Hepatocyte (in vitro differentiated cells): ENCODE data around the gene METTL24. TPM values are rescaled to one million over a fixed set of nuclear protein-coding genes. Genes with fewer than 3 reads are reported as not detected.
"Not testable (repeated sequence)": the region's sequence is repeated elsewhere in the genome, so short reads cannot be mapped to it uniquely, and the experiment has no call there.

Source experiments
- DNase-seq: peaks from one replicate; pipeline ENCODE4 v3.0.0-alpha.2; 2016; ENCODE audit warnings: low spot score
- H2AFZ ChIP-seq: fragments of 200-600 bp; sonication (generic); 2 replicates; pipeline ENCODE4 v1.6.0; 2016; ENCODE audit warnings: antibody characterized with exemption, mild to moderate bottlenecking
- H3K27ac ChIP-seq: fragments of 200-600 bp; sonication (generic); 2 replicates; pipeline ENCODE4 v1.5.1; 2016; ENCODE audit warnings: mild to moderate bottlenecking
- H3K27me3 ChIP-seq: fragments of 200-600 bp; sonication (generic); 2 replicates; pipeline ENCODE4 v1.6.1; 2016
- H3K36me3 ChIP-seq: fragments of 200-600 bp; sonication (generic); replicated peaks from 2 replicates; pipeline ENCODE4 v1.5.1; 2016; ENCODE audit warnings: low read depth; ENCODE audit not compliant: insufficient read depth
- H3K4me1 ChIP-seq: fragments of 200-600 bp; sonication (generic); 2 replicates; pipeline ENCODE4 v1.5.1; 2016; ENCODE audit warnings: mild to moderate bottlenecking, moderate library complexity; ENCODE audit not compliant: insufficient read depth
- H3K4me2 ChIP-seq: fragments of 200-600 bp; sonication (generic); 2 replicates; pipeline ENCODE4 v1.6.0; 2016
- H3K4me3 ChIP-seq: fragments of 200-600 bp; sonication (generic); 2 replicates; pipeline ENCODE4 v1.5.1; 2016; ENCODE audit warnings: mild to moderate bottlenecking
- H3K79me2 ChIP-seq: fragments of 200-600 bp; sonication (generic); 2 replicates; pipeline ENCODE4 v1.6.0; 2017; ENCODE audit warnings: mild to moderate bottlenecking
- H3K9me2 ChIP-seq: fragments of 200-600 bp; sonication (generic); replicated peaks from 2 replicates; pipeline ENCODE4 v1.6.0; 2017; ENCODE audit warnings: mild to moderate bottlenecking; ENCODE audit not compliant: insufficient read depth
- H3K9me3 ChIP-seq: fragments of 200-600 bp; sonication (generic); 2 replicates; pipeline ENCODE4 v1.5.1; 2016; ENCODE audit warnings: low read depth, mild to moderate bottlenecking
- H4K20me1 ChIP-seq: fragments of 200-600 bp; sonication (generic); 2 replicates; pipeline ENCODE4 v1.6.0; 2016; ENCODE audit warnings: mild to moderate bottlenecking; ENCODE audit not compliant: insufficient read depth, poor library complexity, severe bottlenecking
- EZH2 ChIP-seq: fragments of 200-600 bp; sonication (generic); IDR thresholded peaks from 2 replicates; pipeline ENCODE4 v1.6.1; 2016; ENCODE audit warnings: antibody characterized with exemption, mild to moderate bottlenecking, borderline replicate concordance
- EZH2phosphoT487 ChIP-seq: fragments of 200-600 bp; sonication (generic); IDR thresholded peaks from one replicate; pipeline ENCODE4 v1.6.1; 2018; ENCODE audit warnings: antibody characterized with exemption, mild to moderate bottlenecking, low read depth, moderate library complexity; ENCODE audit not compliant: unreplicated experiment, severe bottlenecking
- WGBS: methylation state at CpG from one replicate; pipeline ENCODE4 v1.1.6; 2016; ENCODE audit warnings: low lambda C conversion rate; ENCODE audit errors: missing lambda C conversion rate; 5-methylcytosine and 5-hydroxymethylcytosine counted together
- polyA plus RNA-seq: library from polyadenylated mRNA; unstranded; fragments of >200 nt; fragmentation: Nextera tagmentation; extraction: Ambion mirVana; gene quantifications from 2 replicates; pipeline ENCODE4 v1.2.1, GENCODE V29; 2016
- total RNA-seq: library from RNA; depleted of rRNA; stranded (reverse); fragments of >200 nt; gene quantifications from 2 replicates; pipeline ENCODE4 v1.2.3, GENCODE V29; 2014
- TF ChIP-seq, protein P1 (sequence below): fragments of 200-600 bp; sonication (generic); IDR thresholded peaks from 2 replicates; pipeline ENCODE4 v1.5.1; 2016; ENCODE audit warnings: antibody characterized with exemption, mild to moderate bottlenecking; ENCODE audit not compliant: poor library complexity

The METTL24 gene
- total and polyA plus RNA-seq, 2 experiments from 2014 or later: 2.2 to 5.7 TPM

DNA sequence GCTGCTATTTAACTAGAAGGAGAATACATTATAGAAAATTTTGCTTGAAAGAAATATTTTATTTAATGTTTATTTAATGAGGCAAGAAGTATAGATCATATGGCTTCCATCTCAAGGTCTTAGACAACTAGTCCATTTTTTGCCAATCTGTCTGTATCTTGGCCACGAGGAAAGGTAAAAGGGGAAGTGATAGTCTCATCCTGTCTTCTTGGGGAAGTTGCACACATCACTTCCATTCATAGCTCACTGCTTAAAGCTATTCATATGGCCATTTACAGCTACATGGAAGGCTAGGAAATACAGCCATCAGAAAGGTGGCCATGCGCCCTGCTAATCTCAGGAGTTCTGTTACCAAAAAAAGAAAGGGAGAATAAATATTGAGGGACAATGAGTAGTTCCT lies 50.8 kb downstream of the METTL24 start:
- Histone ChIP-seq H3K4me3 (no peak overlapping the region), H3K4me2 (no peak overlapping the region), H4K20me1 (no peaks in the 10 kb centered on the region), H3K27ac (no peak overlapping the region), H3K27me3 (no peaks in the 10 kb centered on the region), H3K36me3 (no peaks in the 10 kb centered on the region), H3K79me2 (no peaks in the 10 kb centered on the region), H3K9me3 (no peaks in the 10 kb centered on the region), H3K4me1 (no peaks in the 10 kb centered on the region), H3K9me2 (no peaks in the 10 kb centered on the region), H2AFZ (no peak overlapping the region)
- 89% methylated on average over 2 of the region's 2 CpGs for WGBS
- TF ChIP-seq, protein P1, sequence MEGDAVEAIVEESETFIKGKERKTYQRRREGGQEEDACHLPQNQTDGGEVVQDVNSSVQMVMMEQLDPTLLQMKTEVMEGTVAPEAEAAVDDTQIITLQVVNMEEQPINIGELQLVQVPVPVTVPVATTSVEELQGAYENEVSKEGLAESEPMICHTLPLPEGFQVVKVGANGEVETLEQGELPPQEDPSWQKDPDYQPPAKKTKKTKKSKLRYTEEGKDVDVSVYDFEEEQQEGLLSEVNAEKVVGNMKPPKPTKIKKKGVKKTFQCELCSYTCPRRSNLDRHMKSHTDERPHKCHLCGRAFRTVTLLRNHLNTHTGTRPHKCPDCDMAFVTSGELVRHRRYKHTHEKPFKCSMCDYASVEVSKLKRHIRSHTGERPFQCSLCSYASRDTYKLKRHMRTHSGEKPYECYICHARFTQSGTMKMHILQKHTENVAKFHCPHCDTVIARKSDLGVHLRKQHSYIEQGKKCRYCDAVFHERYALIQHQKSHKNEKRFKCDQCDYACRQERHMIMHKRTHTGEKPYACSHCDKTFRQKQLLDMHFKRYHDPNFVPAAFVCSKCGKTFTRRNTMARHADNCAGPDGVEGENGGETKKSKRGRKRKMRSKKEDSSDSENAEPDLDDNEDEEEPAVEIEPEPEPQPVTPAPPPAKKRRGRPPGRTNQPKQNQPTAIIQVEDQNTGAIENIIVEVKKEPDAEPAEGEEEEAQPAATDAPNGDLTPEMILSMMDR: no peak
- TF ChIP-seq EZH2: no peak
- TF ChIP-seq EZH2phosphoT487: no peak
- DNase-seq: no peak

DNA sequence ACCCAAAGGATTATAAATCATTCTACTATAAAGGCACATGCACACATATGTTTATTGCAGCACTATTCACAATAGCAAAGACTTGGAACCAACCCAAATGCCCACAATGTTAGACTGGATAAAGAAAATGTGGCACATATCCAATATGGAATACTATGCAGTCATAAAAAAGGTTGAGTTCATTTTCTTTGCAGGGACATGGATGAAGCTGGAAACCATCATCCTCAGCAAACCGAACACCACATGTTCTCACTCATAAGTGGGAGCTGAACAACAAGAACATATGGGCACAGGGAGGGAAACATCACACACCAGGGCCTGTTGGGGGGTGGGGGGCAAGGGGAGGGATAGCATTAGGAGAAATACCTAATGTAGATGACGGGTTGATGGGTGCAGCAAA lies 52.3 kb downstream of the METTL24 start:
- H3K4me1 ChIP-seq, H3K4me2 ChIP-seq, H3K4me3 ChIP-seq, H3K79me2 ChIP-seq, H3K36me3 ChIP-seq, H4K20me1 ChIP-seq, H3K27me3 ChIP-seq, H2AFZ ChIP-seq, H3K9me2 ChIP-seq, H3K9me3 ChIP-seq, DNase-seq, H3K27ac ChIP-seq: not testable (repeated sequence)
- WGBS: 96% methylated on average over 2 of the region's 2 CpGs

DNA sequence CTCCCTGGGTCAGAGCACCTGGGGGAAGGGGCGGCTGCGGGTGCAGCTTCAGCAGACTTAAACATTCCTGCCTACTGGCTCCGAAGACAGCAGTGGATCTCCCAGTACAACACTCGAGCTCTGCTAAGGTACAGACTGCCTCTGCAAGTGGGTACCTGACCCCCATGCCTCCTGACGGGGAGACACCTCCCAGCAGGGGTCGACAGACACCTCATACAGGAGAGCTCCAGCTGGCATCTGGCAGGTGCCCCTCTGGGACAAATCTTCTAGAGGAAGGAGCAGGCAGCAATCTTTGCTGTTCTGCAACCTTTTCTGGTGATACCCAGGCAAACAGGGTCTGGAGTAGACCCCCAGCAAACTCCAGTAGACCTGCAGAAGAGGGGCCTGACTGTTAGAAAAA lies 54.5 kb downstream of the METTL24 start:
- 87% methylated on average over 6 of the region's 6 CpGs for WGBS
- H3K4me3 ChIP-seq, H3K79me2 ChIP-seq, H3K27ac ChIP-seq, DNase-seq, H2AFZ ChIP-seq, H3K36me3 ChIP-seq, H3K9me2 ChIP-seq, H3K27me3 ChIP-seq, H3K4me1 ChIP-seq, H4K20me1 ChIP-seq, H3K4me2 ChIP-seq, H3K9me3 ChIP-seq: not testable (repeated sequence)

DNA sequence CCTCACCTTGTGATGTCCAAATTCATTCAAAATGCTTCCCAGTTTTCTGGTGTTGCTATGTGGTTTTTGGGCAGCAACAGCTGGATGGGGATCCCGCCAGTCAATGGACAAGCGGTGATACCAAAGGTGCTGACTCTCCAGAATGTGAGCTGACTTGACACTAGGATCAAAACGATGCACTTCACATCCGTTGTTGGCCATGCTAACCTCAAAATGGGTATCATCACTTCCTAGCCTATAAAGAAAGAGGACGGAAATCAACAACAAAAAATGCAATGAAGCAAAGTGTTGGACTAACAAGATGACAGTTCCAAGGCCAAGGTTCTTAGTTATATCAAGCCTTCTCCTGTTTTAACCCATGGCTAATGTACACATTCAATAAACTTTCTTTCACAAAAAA lies 59.2 kb downstream of the METTL24 start:
- H3K27me3 ChIP-seq: no peaks in the 10 kb centered on the region
- no peak overlapping the region for H2AFZ ChIP-seq
- no peaks in the 10 kb centered on the region for H4K20me1 ChIP-seq
- H3K27ac ChIP-seq: no peak overlapping the region
- no peak overlapping the region for H3K4me3 ChIP-seq
- no peaks in the 10 kb centered on the region for H3K9me2 ChIP-seq
- DNase-seq: no peak
- peaks cover 5% of the 10 kb centered on the region for H3K4me1 ChIP-seq
- TF ChIP-seq, protein P1: no peak
- TF ChIP-seq EZH2: no peak
- TF ChIP-seq EZH2phosphoT487: no peak
- no peaks in the 10 kb centered on the region for H3K79me2 ChIP-seq
- whole genome bisulfite sequencing: 88% methylated on average over 5 of the region's 5 CpGs
- no peaks in the 10 kb centered on the region for H3K9me3 ChIP-seq
- H3K36me3 ChIP-seq: no peaks in the 10 kb centered on the region
- no peak overlapping the region for H3K4me2 ChIP-seq

DNA sequence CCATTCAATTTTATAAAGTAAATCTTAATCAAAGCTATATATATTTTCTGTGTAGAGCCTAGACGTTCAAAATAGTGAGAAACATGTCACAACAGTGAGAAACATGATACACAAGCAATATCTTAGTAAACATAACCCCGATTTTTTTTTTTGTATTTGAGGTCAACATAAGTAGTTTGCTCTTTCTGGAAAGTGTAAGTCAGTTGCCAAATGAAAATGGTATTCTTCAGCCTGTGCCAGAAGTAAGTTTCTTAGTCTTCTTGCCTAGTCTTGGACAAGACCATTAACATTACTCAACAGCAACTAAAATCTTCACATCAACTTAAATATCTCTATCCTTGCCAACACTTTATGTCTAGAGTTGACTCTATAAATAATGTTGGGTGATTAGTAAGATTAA lies 59.7 kb downstream of the METTL24 start:
- H2AFZ ChIP-seq: no peak overlapping the region
- H3K27me3 ChIP-seq: no peaks in the 10 kb centered on the region
- no peaks in the 10 kb centered on the region for H4K20me1 ChIP-seq
- WGBS: 87% methylated on average over 2 of the region's 2 CpGs
- H3K4me1 ChIP-seq: peaks cover 5% of the 10 kb centered on the region
- no peak overlapping the region for H3K4me3 ChIP-seq
- H3K9me3 ChIP-seq: no peaks in the 10 kb centered on the region
- no peaks in the 10 kb centered on the region for H3K36me3 ChIP-seq
- DNase-seq: no peak
- H3K79me2 ChIP-seq: no peaks in the 10 kb centered on the region
- H3K4me2 ChIP-seq: no peak overlapping the region
- H3K27ac ChIP-seq: no peak overlapping the region
- no peaks in the 10 kb centered on the region for H3K9me2 ChIP-seq
- TF ChIP-seq EZH2phosphoT487 (no peak), EZH2 (no peak)
- TF ChIP-seq, protein P1: no peak
